Measurements from ENCODE around the gene MMP28.

GRCh38 chr17:35744830-35745229 lies 50.6 kb downstream of the MMP28 start:
- TF ChIP-seq POLR2A (IDR thresholded peaks at IDR 0.05): no peak
- TF ChIP-seq CTCF (IDR thresholded peaks at IDR 0.05): no peak

Measured in breast epithelium (tissue), 3 donors.